ENCODE measurements around the gene TTC24.

GRCh38 chr1:156579472-156579871, at the start of gene TTC24:
- no peak for TF ChIP-seq RAD21 (IDR thresholded peaks at IDR 0.05; ENCODE audit: low read depth)
- no peak for TF ChIP-seq EP300 (IDR thresholded peaks at IDR 0.05; ENCODE audit: borderline replicate concordance)
- TF ChIP-seq CEBPB (IDR thresholded peaks at IDR 0.05) = no peak
- TF ChIP-seq TCF12 (IDR thresholded peaks at IDR 0.05; ENCODE audit: low read depth) = no peak
- TF ChIP-seq, protein P1, sequence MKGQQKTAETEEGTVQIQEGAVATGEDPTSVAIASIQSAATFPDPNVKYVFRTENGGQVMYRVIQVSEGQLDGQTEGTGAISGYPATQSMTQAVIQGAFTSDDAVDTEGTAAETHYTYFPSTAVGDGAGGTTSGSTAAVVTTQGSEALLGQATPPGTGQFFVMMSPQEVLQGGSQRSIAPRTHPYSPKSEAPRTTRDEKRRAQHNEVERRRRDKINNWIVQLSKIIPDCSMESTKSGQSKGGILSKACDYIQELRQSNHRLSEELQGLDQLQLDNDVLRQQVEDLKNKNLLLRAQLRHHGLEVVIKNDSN (IDR thresholded peaks at IDR 0.05) = no peak
- no peak for TF ChIP-seq FOXM1 (IDR thresholded peaks at IDR 0.05; ENCODE audit: borderline replicate concordance, low read depth)
- TF ChIP-seq TAF1 (IDR thresholded peaks at IDR 0.05; ENCODE audit: low read depth) = no peak
- no peak for TF ChIP-seq REST (IDR thresholded peaks at IDR 0.05; ENCODE audit: low read depth)
- TF ChIP-seq NFIC (IDR thresholded peaks at IDR 0.05) = no peak
- TF ChIP-seq TEAD4 (IDR thresholded peaks at IDR 0.05) = no peak
- no peak for TF ChIP-seq CREB1 (IDR thresholded peaks at IDR 0.05; ENCODE audit: low read depth)
- TF ChIP-seq ZBTB7A (IDR thresholded peaks at IDR 0.05; ENCODE audit: low read depth) = no peak
- TF ChIP-seq, protein P2, sequence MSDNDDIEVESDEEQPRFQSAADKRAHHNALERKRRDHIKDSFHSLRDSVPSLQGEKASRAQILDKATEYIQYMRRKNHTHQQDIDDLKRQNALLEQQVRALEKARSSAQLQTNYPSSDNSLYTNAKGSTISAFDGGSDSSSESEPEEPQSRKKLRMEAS (IDR thresholded peaks at IDR 0.05) = no peak
- TF ChIP-seq YY1 (IDR thresholded peaks at IDR 0.05; ENCODE audit: low read depth) = no peak

All from Ishikawa (cell line).